ENCODE data around the gene KCNQ1.

DNA sequence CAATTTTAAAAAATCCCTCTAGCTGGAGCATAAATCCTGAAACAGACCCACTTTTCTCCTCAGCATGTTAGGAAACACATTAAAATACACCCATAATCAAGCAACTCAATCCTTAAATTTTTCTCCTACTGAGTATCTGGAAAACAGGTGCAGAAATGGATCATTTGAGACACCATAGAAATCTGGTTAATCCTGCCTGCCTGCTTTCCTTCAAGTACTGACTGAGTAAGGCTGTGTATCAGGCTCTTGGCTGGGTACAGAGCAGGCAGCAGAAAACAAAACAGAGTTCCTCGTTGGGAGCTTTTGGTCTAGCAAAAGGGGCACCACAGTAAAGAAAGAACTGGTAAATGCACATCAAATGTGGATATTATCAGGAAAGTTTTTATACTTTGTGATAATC lies 253.1 kb downstream of the KCNQ1 start:
- TF ChIP-seq SNAI2 (CRISPR knock-in tag; IDR thresholded peaks at IDR 0.05) (no peak), ZFP30 (CRISPR knock-in tag; IDR thresholded peaks at IDR 0.05) (no peak), RARB (CRISPR knock-in tag; IDR thresholded peaks at IDR 0.05) (no peak)

Measured in SK-N-SH treated with all-trans-retinoic acid at 6 μM for 48 hours (cell line).